GM12875 (cell line): ENCODE measurements around the gene ZC3H6.
A peak's percentile ranks its signal among the peaks of the same experiment; 100 is the strongest.

Experiments used
- H3K4me3 ChIP-seq: one replicate; pipeline ENCODE4 v1.5.1; 2011; ENCODE audit warnings: low read depth, low read length, control low read depth
- TF ChIP-seq, protein P1 (sequence below): IDR thresholded peaks from 2 replicates; pipeline ENCODE4 v1.5.1; 2011; ENCODE audit warnings: low read depth, mild to moderate bottlenecking, control low read depth, inconsistent platforms, low read length, moderate library complexity, borderline replicate concordance; ENCODE audit not compliant: insufficient read depth

Gene ZC3H6

GRCh38 chr2:112259509-112260294, 15.7 kb upstream of the ZC3H6 start:
- no peak overlapping the region for H3K4me3 ChIP-seq
- TF ChIP-seq, protein P1, sequence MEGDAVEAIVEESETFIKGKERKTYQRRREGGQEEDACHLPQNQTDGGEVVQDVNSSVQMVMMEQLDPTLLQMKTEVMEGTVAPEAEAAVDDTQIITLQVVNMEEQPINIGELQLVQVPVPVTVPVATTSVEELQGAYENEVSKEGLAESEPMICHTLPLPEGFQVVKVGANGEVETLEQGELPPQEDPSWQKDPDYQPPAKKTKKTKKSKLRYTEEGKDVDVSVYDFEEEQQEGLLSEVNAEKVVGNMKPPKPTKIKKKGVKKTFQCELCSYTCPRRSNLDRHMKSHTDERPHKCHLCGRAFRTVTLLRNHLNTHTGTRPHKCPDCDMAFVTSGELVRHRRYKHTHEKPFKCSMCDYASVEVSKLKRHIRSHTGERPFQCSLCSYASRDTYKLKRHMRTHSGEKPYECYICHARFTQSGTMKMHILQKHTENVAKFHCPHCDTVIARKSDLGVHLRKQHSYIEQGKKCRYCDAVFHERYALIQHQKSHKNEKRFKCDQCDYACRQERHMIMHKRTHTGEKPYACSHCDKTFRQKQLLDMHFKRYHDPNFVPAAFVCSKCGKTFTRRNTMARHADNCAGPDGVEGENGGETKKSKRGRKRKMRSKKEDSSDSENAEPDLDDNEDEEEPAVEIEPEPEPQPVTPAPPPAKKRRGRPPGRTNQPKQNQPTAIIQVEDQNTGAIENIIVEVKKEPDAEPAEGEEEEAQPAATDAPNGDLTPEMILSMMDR: peak; percentile 96

DNA sequence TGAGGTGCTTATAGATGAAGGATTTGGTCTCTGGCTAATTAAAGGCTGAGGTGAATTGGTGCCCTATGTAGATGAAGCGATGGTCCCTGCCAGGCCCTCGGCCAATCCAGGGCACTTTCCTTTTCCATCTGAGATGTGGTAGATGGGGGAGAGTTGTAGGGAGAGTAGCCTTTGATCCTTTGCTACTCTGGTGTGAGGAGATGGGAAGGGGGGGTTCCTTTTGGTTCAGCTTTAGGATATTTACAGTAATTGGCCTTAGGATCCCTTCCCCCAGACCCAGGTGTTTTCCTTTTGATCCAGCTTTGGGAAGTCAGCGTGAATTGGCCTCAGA, 15.1 kb upstream of the ZC3H6 start:
- TF ChIP-seq, protein P1: no peak
- H3K4me3 ChIP-seq: no peak overlapping the region

- TF ChIP-seq, protein P1: no peak
- no peak overlapping the region for H3K4me3 ChIP-seq
These were observed 12.5 kb upstream of the ZC3H6 start for GRCh38 chr2:112262876-112263275.

DNA sequence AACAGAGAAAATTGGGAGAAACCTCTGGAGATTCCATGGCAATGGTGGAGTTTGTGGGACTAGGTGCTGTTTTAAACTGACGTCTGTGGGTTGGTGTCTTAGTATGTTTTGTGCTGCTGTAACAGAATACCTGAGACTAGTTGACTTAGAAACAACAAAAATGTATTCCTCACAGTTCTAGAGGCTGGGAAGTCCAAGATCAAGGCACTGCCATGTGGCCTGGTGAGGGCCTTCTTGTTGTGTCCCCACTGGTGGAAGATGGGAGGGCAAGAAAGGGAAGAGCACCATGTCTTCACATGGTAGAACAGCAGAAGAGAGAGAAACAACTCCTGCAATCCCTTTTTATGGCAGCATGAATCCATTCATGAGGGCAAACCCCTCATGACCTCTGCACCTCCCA, 6.8 kb upstream of the ZC3H6 start:
- TF ChIP-seq, protein P1: no peak
- H3K4me3 ChIP-seq: no peak overlapping the region

- TF ChIP-seq, protein P1: no peak
These were observed 2.7 kb upstream of the ZC3H6 start for GRCh38 chr2:112272669-112273068.

DNA sequence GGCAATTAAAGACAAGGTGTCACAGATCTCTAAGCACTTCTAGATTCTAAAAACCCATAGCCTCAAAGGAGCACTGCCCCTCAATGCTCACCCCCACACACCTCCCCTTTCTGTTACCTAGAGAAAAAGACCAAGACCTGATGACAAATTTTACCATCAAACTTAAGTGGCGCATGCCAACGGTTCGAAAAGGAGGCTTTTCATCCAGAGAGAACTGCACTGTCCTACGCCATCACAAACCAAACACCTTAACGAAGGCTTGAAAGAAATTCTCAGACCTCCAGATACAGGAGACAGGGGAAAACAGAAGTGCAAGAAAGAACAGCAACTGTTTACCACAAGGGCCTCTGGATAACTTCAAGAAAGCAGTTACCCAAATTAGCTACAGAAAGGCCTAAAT, 2.0 kb upstream of the ZC3H6 start:
- TF ChIP-seq, protein P1: no peak
- no peak overlapping the region for H3K4me3 ChIP-seq

More at GRCh38 chr2:112272669-112273068, 2.7 kb upstream of the ZC3H6 start:
- no peak overlapping the region for H3K4me3 ChIP-seq
